GM21367 (cell line): Measurements from ENCODE around the gene BANK1.

Experiments used
- ATAC-seq: cut with Tn5 transposase; IDR thresholded peaks from one replicate; pipeline ENCODE4 v1.9.1; 2021; ENCODE audit not compliant: unreplicated experiment

Gene BANK1

GRCh38 chr4:102007959-102008425 lies 217.5 kb downstream of the BANK1 start:
- peak; percentile 84 for ATAC-seq

DNA sequence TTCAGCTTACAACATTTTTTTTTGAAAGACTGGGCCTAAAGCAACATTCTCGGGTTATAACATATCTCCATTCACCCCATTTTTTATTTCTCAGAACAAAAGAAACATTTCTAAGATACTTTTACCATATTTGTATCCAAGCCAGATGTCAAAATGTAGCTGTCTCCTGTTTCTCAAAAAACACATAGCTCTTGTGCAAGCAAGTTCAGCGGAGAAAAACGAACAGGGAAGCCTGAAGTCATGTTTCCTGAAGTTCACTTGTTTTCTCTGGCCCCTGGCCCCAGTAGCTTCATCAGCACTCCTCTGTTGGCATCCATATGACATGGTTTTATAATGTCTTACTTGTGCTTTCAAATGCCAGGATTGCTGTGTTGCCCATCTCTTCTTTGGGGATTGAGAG lies 218.2 kb downstream of the BANK1 start:
- no peak for ATAC-seq

- no peak for ATAC-seq
Measured at GRCh38 chr4:102022343-102022742, 231.8 kb downstream of the BANK1 start.

GRCh38 chr4:102027961-102028360 lies 237.4 kb downstream of the BANK1 start:
- no peak for ATAC-seq

GRCh38 chr4:102031406-102031805 lies 240.9 kb downstream of the BANK1 start:
- no peak for ATAC-seq

DNA sequence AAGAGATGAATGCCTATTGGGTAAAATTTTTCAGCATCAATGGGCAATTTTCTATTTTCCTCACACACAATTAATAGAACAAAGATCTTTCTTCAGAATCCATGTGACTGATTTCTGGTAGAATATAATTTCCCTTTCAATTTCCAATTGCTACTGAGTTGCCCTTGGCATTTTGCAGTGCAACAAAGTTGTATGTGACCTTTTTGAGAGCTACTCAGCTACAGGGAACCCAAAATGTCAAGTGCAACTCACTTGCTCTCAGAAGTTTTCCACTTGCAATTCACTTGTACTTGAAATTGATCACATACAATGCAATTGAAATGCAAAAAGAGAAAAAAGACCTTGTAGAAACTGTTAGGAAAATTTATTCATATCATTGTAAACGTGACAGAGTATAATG lies 245.5 kb downstream of the BANK1 start:
- no peak for ATAC-seq

DNA sequence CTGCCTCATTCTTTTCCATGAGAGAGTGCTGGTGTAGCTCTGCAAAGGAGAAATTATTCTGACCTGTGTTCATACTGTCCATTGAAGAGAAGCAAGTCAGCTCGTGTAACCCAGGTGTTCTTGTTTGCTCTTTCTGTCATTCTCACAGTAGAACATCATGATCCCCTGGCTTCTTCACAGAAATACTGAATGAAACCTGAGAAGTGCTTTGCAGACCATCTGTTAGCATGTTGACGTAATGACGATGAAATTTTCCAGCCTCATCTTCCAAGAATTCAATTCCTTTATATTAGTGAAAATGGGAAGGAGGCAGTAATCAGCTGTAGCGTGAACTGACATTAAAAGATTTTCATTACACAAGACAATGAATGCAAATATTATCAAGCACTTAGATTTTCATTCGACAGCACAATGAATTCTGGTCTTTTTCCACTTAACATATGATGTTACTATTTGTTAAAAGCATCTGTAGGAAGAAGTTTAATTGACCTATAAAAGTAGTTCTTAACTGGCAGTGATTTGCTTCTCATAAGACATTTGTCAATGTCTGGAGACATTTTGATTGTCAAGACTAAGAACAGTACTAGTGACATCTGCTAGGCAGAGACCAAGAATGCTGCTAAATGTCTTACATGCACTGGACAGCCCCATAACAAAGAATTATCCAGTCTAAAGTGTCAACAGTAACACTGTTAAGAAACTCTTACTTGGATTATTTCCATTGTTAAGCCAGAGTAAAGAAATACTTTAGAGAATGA lies 246.3 kb downstream of the BANK1 start:
- no peak for ATAC-seq

DNA sequence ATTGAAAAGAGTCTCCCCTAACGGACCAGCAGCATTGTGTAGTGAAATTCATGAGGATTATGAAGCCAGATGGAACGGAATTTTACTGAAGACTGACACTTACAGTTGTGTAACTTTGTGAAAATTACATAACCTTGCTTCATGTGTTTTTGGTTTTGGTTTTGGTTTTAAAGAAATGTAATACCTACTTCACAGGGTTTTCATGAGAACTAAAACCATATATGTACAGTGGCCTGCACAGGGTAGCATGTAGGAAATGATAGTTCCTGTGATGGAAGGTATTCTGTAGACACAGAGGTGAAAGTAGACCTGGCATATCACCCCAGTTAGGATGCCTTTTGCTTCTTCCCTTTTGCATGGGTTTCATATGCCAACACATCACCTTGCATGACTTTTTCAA lies 247.0 kb downstream of the BANK1 start:
- no peak for ATAC-seq

GRCh38 chr4:102042871-102043802 lies 252.6 kb downstream of the BANK1 start:
- ATAC-seq = no peak

GRCh38 chr4:102047616-102048015 lies 257.1 kb downstream of the BANK1 start:
- ATAC-seq = no peak

DNA sequence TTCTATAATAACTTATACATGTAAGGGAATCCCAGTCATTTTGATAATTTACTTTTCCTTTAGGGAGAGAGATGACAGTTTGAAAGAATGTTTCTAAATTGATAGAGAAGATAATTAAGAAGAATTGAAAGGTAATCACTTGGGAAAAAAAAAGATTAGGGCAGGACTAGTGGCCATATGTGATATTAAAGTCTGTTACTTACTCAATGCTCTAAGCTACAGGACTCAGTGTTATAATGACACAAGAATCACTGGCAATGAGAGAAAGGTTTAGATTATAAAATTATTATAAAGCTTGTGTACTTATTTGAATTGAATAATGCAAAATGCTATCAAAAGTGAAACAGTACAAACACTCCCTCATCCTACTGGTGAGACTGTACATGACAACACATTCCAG lies 265.3 kb downstream of the BANK1 start:
- ATAC-seq = no peak

- ATAC-seq = no peak
Measured at GRCh38 chr4:102057122-102057521, 266.6 kb downstream of the BANK1 start.

- ATAC-seq = no peak
Measured at GRCh38 chr4:102061133-102061532, 270.6 kb downstream of the BANK1 start.

GRCh38 chr4:102064747-102065442 lies 274.4 kb downstream of the BANK1 start:
- ATAC-seq = no peak

DNA sequence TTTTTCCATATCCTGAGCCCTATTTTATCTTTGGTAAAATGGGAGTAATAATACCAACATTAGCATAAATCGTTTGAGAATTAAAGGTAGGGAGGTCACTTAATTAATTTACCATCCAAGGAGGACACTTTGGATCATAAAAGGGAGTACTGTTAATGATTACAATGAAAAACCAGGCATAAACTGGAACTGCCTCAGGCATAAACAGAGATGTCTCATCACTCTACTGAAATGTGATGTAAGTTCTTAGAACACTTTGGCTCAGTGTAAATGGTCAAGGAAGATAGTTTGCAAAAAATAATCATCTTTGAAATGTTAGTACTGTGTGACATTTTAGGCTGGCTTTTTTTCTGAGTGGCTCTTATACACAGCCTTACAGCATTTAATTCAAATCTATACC lies 286.1 kb downstream of the BANK1 start:
- ATAC-seq = no peak

- no peak for ATAC-seq
Measured at GRCh38 chr4:102080184-102080583, 289.7 kb downstream of the BANK1 start.

GRCh38 chr4:102089850-102090621 lies 299.5 kb downstream of the BANK1 start:
- no peak for ATAC-seq

GRCh38 chr4:102091656-102092055 lies 301.1 kb downstream of the BANK1 start:
- no peak for ATAC-seq

GRCh38 chr4:102094481-102094880 lies 304.0 kb downstream of the BANK1 start:
- ATAC-seq = no peak

- ATAC-seq = no peak
Measured at GRCh38 chr4:102103368-102103767, 312.8 kb downstream of the BANK1 start.

GRCh38 chr4:102104278-102104677 lies 313.7 kb downstream of the BANK1 start:
- ATAC-seq = no peak
